CD4-positive, alpha-beta T cell treated with Interleukin-4 for 4 hours (primary cell): ENCODE measurements around the gene MSH3.

Experiments used
- DNase-seq: peaks from one replicate; pipeline ENCODE4 v3.0.0-alpha.2; 2020

Gene MSH3

DNA sequence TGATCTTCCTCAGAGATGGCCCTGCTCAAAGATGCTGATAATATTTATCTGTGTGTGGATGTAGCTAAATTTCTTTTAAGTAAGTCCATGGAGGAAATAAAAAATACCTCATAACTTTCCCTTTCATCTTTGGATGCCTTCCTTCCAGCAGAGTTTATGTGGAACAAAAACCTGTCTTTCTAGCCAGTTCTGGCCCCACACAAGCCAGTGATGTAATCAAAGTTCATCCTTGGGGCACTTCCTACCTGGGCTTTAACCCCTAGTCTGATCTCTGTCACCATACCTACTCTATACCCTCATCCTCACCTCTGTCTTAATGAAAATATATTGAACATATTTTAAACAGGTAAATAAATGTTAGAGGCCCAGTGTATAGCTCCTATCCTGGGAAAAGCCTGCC, 265.9 kb downstream of the MSH3 start:
- DNase-seq: no peak

DNA sequence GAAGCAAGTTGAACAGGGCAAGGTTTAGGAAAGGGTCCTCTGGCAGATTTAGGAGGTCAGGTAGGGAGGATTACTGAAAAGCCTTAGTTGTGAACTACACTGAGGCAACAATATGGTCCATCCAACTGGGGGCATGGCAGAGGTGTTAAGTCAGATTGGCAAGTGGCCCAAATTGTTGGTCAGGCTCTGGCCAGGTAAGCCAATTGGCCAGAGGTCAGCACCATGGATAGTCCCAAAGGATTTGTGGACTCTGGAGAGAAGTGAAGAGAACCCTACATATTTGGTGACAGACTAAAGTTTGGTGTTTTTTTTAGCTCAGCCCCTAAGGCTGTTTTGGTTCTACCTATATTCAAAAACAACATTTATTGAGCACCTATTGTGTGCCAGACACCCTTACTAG, 266.6 kb downstream of the MSH3 start:
- DNase-seq: no peak

DNA sequence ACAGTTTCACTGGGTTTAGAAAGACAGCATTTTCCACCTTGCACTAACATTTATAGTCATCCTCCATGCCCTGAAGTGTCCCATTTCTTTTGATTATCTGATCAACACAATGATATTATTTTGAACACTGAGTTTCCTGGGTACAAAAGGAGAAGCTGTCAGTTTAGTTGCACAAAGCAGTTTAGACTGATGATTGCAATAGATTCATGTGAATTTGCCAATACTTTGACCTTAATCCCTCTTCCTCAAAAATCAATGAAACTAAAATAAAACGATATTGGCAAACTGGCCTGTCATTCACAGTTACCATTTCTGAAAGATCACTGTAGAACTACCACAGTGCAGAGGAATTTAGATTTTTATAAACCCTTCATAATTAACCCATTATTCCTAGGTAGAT, 271.5 kb downstream of the MSH3 start:
- DNase-seq: no peak
